NCI-H1092 (cell line): ENCODE data around the gene PSORS1C2.

Experiments used
- DNase-seq: peaks from one replicate; lab custom pipeline; 2025; lab: John Stamatoyannopoulos, UW

The PSORS1C2 gene

GRCh38 chr6:31114541-31114878, 24.4 kb downstream of the PSORS1C2 start, which contains the start of gene PSORS1C1:
TSS of gene PSORS1C1 (plus strand) at chr6:31114800. CDS start at chr6:31129633, 14,833 bp downstream.
- no peak for DNase-seq

GRCh38 chr6:31113861-31114540, 24.9 kb downstream of the PSORS1C2 start:
- no peak for DNase-seq

GRCh38 chr6:31112478-31112877, 26.4 kb downstream of the PSORS1C2 start, which contains the start of gene C6orf15:
TSS of gene C6orf15 (minus strand) at chr6:31112575. CDS start at chr6:31112555, 20 bp downstream.
- DNase-seq = no peak

- DNase-seq = no peak
Observed at GRCh38 chr6:31111712-31112111, 27.2 kb downstream of the PSORS1C2 start.

GRCh38 chr6:31110825-31111582, 27.9 kb downstream of the PSORS1C2 start:
- no peak for DNase-seq

- no peak for DNase-seq
Observed at GRCh38 chr6:31107052-31107451, 31.8 kb downstream of the PSORS1C2 start.

GRCh38 chr6:31103136-31103535, 35.7 kb downstream of the PSORS1C2 start:
- no peak for DNase-seq

GRCh38 chr6:31098449-31098938, 40.4 kb downstream of the PSORS1C2 start:
- DNase-seq = no peak

- DNase-seq = no peak
Observed at GRCh38 chr6:31096656-31097055, 42.2 kb downstream of the PSORS1C2 start.

- DNase-seq = no peak
Observed at GRCh38 chr6:31096215-31096614, 42.7 kb downstream of the PSORS1C2 start.

GRCh38 chr6:31094389-31094881, 44.4 kb downstream of the PSORS1C2 start:
- DNase-seq = no peak

- DNase-seq = no peak
Observed at GRCh38 chr6:31092769-31093505, 45.9 kb downstream of the PSORS1C2 start.

GRCh38 chr6:31092238-31092637, 46.6 kb downstream of the PSORS1C2 start:
- DNase-seq = no peak

- DNase-seq = no peak
Observed at GRCh38 chr6:31091680-31092079, 47.2 kb downstream of the PSORS1C2 start.

- DNase-seq = no peak
Observed at GRCh38 chr6:31090973-31091364, 47.9 kb downstream of the PSORS1C2 start.

GRCh38 chr6:31090275-31090972, 48.4 kb downstream of the PSORS1C2 start:
- DNase-seq = no peak
